Measurements from ENCODE around the gene UNC119B. TPM values are rescaled to one million over a fixed set of nuclear protein-coding genes. Genes with fewer than 3 reads are reported as not detected.

Gene UNC119B
- total RNA-seq, 4 donors from 2014 or later: 20.4 to 27.1 (median 22.1) TPM

DNA sequence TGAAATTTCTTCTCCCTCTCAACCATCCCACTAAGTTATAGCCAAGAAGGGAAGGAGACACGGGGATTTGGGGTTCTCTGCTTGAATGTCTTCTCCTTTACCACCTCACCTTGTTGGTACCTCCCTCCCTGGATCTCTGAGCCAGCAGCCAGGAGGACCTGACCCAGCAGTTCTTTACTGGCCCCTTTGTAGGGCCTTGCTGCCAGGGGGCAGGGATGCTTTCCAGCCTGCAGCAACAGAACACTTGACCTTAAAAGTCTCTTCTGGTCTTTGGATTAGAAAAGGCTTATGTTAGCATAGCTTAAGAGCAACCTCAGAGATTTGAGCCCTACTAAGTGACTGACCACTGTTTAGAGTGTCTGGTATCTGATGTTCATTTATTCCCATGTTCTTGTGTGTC, 12.9 kb upstream of the UNC119B start:
- no peak overlapping the region for H3K4me3 ChIP-seq

GRCh38 chr12:120698665-120699064, 11.6 kb upstream of the UNC119B start:
- peaks cover 0 to 100% (median 4%) of the 10 kb centered on the region in 3 donors for H3K36me3 ChIP-seq

More for the DNA sequence above, 12.9 kb upstream of the UNC119B start:
- DNase-seq (ENCODE audit: low spot score in 2 of 2): no peak
- Histone ChIP-seq H3K36me3 (peaks cover 0 to 92% (median 4%) of the 10 kb centered on the region in 3 donors), H3K4me1 (peaks cover 0 to 6% (median 2%) of the 10 kb centered on the region in 4 donors), H3K27me3 (no peaks in the 10 kb centered on the region), H3K9me3 (no peaks in the 10 kb centered on the region), H3K27ac (no peak overlapping the region)
- WGBS, 2 donors: 79 to 100% methylated on average over 1 of the region's 1 CpG
- no peak for TF ChIP-seq CTCF (IDR thresholded peaks at IDR 0.05)

DNA sequence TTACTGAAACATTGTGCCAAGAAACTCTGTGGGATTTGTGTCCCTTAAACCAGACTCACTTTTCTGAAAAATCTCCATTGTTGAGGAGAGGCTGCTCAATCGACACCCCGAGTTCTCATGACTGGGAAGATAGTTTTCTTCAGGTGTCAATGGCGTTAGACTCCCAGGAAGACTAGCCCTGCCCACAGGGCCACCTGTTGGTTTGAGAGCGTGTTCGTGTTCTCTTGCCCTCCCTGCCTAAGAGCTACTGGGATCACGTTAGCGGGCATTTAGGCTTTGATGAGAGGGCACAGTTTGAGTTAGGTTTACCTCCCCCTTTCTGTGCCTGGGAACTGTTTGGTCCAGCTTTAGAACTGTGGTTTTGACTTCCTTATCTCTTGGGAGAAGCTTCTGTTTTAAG, 10.7 kb upstream of the UNC119B start:
- Histone ChIP-seq H3K27me3 (no peaks in the 10 kb centered on the region), H3K27ac (no peak overlapping the region), H3K36me3 (peaks cover 0 to 93% (median 4%) of the 10 kb centered on the region in 3 donors), H3K4me1 (no peaks in the 10 kb centered on the region), H3K4me3 (no peak overlapping the region), H3K9me3 (no peaks in the 10 kb centered on the region)
- 84 to 94% methylated on average over 7 of the region's 7 CpGs for WGBS, 2 donors
- TF ChIP-seq EP300 (IDR thresholded peaks at IDR 0.05) (no peak), POLR2A (IDR thresholded peaks at IDR 0.05) (no peak), CTCF (IDR thresholded peaks at IDR 0.05) (no peak)
- no peak for DNase-seq (ENCODE audit: low spot score in 2 of 2)

More at GRCh38 chr12:120698665-120699064, 11.6 kb upstream of the UNC119B start:
- H3K27me3 ChIP-seq: no peaks in the 10 kb centered on the region
- TF ChIP-seq POLR2A (IDR thresholded peaks at IDR 0.05) (no peak), CTCF (IDR thresholded peaks at IDR 0.05) (no peak), EP300 (IDR thresholded peaks at IDR 0.05) (no peak)
- no peak overlapping the region for H3K27ac ChIP-seq
- 87 to 91% methylated on average over 3 of the region's 3 CpGs for WGBS, 2 donors
- H3K4me3 ChIP-seq: no peak overlapping the region
- no peaks in the 10 kb centered on the region for H3K4me1 ChIP-seq
- no peak for DNase-seq (ENCODE audit: low spot score in 2 of 2)
- no peaks in the 10 kb centered on the region for H3K9me3 ChIP-seq

DNA sequence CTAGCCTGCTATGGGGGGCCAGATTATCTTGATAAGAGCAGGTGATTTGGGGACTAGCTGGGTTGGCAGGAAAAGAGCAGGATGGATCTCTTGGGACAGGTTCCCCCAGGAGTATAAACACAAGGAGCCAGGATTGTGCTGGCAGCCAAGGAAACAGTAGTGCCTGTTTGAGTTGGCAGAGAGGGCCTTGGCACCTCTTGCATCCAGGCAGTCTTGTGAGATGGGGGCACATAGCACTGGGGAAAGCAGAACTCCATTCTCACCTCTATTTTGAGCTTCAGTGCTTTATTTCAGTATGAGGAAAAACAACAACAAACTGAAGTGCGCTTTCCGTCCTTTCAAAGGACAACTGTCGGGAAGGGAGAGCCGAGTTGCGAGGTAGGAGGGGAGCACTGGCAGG, 9.4 kb upstream of the UNC119B start:
- H3K4me1 ChIP-seq: no peaks in the 10 kb centered on the region
- no peak for DNase-seq (ENCODE audit: low spot score in 2 of 2)
- WGBS, 2 donors: 90% methylated on average over 5 of the region's 5 CpGs
- H3K27me3 ChIP-seq: no peaks in the 10 kb centered on the region
- no peaks in the 10 kb centered on the region for H3K9me3 ChIP-seq
- H3K36me3 ChIP-seq: peaks cover 0 to 83% (median 0%) of the 10 kb centered on the region in 3 donors
- H3K27ac ChIP-seq: no peak overlapping the region
- TF ChIP-seq EP300 (IDR thresholded peaks at IDR 0.05): no peak
- TF ChIP-seq POLR2A (IDR thresholded peaks at IDR 0.05): no peak
- no peak for TF ChIP-seq CTCF (IDR thresholded peaks at IDR 0.05)
- no peak overlapping the region for H3K4me3 ChIP-seq

- H3K27ac ChIP-seq: no peak overlapping the region
- no peaks in the 10 kb centered on the region for H3K9me3 ChIP-seq
- DNase-seq (ENCODE audit: low spot score in 2 of 2): no peak
- H3K4me3 ChIP-seq: no peak overlapping the region
- H3K27me3 ChIP-seq: no peaks in the 10 kb centered on the region
- 100% methylated on average over 1 of the region's 1 CpG for WGBS, 2 donors
- peaks cover 0 to 66% (median 0%) of the 10 kb centered on the region in 3 donors for H3K36me3 ChIP-seq
- H3K4me1 ChIP-seq: no peaks in the 10 kb centered on the region
- TF ChIP-seq CTCF (IDR thresholded peaks at IDR 0.05) (no peak), EP300 (IDR thresholded peaks at IDR 0.05) (no peak), POLR2A (IDR thresholded peaks at IDR 0.05) (no peak)
Observed at GRCh38 chr12:120702637-120703036, 7.6 kb upstream of the UNC119B start.

All from tibial nerve (tissue), 4 donors.